GM19351 (cell line): ENCODE data around the gene ST8SIA6.
"Not testable (repeated sequence)": the region's sequence is repeated elsewhere in the genome, so short reads cannot be mapped to it uniquely, and the experiment has no call there.

Source experiments
- ATAC-seq: cut with Tn5 transposase; IDR thresholded peaks from one replicate; pipeline ENCODE4 v1.9.1; 2021; ENCODE audit warnings: mild to moderate bottlenecking, moderate library complexity; ENCODE audit not compliant: unreplicated experiment

The ST8SIA6 gene

GRCh38 chr10:17460756-17461155 is 6.4 kb upstream of the ST8SIA6 start:
- no peak for ATAC-seq

DNA sequence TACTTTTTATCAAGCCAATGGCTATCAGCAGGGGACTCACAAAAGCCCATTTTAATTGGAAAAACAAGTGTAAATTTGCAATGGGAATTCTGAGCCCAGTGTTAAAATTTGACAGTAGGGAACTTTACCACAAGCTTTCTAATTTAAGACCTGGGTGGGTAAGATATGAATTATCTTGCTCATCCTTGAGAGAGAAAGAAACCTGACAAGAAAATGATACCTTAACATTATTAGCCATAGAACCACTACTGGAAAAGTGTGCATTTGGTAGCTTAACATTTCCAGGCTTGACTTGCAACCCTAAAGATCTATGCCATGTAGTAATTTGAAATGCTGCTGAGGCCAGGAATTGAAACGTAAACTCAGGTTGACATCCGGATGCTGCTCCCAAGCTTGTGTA is 2.7 kb upstream of the ST8SIA6 start:
- no peak for ATAC-seq

DNA sequence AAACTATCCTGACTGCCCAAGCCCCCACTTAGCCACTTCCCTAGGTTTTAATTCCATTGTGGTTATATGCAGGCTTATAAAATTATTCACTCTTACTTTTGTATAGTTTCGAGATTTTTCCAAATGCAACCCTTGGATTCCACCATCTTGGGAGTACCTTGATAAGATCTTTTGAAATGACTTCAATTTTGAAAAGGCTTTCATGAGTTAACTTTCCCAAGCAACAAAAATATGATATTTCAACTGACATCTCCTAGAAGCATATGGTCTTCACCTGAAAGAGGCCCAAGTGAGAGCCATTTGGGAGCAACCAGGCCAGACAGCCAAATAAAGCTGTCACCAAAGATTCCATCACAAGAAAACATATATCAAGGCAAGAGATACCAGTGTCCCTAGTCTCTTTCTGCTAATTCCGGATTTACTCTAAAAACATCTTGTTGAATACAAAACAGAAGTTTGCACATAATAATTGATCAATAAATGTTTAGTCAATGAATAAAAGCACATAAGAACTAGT is 1.7 kb upstream of the ST8SIA6 start:
- no peak for ATAC-seq

- ATAC-seq: no peak
These were observed 673 bp upstream of the ST8SIA6 start for GRCh38 chr10:17455015-17455520.

DNA sequence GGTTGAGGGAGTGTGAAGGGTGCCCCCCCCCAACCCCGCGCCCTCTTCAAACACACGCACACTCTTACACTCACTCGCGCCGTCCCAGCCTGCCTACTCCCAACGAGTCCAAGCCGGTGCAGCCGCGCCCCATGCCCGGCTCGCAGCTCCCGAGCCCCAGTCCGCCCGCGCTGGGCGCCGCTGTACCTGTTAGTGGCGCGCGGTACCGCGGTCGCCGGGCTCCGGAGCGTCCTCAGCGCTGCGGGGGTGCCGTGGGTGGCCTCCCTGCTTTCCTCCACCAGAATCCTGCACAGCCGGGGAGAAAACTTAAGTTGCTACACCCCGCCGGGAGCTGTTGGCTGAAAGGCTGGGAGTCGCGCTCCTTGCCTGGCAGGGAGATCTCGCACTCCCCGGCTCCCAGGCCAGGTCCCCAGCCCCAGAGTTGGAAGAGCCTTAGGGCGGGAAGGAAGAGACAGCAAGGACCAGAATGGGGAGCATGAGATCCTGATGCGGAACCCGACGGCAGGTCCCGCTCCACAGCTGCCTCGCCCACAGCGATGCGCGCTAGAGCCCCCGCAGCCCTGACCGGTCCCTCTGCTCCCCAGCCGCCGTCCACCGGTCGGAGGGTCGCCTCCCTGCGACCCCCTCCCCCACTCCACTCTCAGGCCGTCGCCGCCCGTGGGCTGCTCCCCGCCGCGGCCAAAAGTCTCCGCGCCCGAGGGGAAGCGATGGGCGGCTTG is 863 bp downstream of the ST8SIA6 start:
- peak; percentile 44 for ATAC-seq

DNA sequence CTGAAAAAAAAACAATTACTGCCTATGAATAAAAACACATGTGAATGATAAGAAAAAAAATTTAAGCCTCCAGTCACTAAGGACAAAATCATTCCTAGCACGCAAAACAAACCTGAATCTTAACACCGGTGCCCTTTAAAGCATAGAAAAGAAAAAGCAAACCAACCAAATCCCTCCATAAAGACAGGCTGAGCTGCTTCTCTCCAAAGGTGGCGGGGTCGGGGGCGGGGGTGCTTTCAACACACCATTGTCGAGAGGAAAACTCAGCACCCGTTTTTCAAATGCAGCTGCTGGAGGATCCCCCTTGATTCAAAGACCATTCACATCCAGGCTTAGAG is 1.4 kb downstream of the ST8SIA6 start:
- ATAC-seq: no peak

GRCh38 chr10:17452060-17452841 is 2.1 kb downstream of the ST8SIA6 start:
- ATAC-seq: no peak

GRCh38 chr10:17450024-17450423 is 4.4 kb downstream of the ST8SIA6 start:
- ATAC-seq: no peak

DNA sequence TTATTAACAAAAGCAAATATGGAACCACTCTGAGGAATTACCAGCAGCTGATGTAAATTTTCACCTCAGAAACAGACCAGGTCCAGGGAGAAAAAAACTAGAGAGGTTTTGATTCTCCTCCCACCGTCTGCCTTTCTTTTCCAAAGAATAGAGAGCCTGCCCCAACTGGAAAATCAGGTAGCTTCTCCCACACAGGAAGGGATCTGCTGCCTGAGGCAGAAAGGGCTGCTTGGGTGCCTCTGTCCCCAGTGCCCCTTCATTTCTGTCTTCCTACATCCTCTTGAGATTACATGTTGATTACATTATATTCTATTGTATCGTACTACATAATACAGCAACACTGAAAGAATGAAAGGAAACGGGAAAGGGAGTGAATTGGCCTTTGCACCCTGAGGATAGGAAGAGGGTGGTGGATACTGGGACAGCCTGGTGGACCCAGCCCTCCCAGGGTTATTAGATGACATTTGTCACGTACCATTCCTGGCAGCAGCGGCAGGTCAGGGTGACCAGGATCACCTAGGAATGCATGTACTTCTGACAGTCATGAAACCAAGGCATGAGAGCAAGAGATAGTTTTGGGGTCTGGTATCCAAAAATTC is 8.9 kb downstream of the ST8SIA6 start:
- ATAC-seq: no peak

DNA sequence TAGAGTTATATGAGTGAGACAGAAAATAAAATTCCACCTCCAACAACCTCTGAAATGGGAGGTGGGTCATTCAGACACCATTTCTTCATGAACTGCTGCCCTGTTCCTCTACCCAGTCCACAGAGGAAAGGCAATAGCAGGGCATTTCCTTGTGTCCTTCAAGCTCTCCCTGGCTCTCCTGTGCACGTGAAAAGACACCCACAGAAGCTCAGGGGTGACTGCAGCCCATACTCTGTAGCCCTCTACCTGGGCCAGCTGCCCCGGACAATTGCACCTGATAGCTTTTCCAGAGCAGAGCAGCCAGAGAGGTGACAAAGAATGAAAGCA is 10.0 kb downstream of the ST8SIA6 start:
- ATAC-seq: no peak

GRCh38 chr10:17443707-17444387 is 10.5 kb downstream of the ST8SIA6 start:
- peak; percentile 96 for ATAC-seq

- ATAC-seq: no peak
These were observed 15.8 kb downstream of the ST8SIA6 start for GRCh38 chr10:17438583-17438982.

DNA sequence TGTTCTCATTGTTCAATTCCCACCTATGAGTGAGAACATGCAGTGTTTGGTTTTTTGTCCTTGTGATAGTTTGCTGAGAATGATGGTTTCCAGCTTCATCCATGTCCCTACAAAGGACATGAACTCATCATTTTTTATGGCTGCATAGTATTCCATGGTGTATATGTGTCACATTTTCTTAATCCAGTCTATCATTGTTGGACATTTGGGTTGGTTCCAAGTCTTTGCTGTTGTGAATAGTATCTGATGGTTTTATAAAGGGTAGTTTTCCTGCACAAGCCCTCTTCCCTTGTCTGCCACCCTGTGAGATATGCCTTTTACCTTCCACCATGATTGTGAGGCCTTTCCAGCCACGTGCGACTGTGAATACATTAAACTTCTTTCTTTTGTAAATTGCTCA is 17.8 kb downstream of the ST8SIA6 start:
- ATAC-seq: not testable (repeated sequence)

- ATAC-seq: no peak
These were observed 18.4 kb downstream of the ST8SIA6 start for GRCh38 chr10:17435953-17436352.

DNA sequence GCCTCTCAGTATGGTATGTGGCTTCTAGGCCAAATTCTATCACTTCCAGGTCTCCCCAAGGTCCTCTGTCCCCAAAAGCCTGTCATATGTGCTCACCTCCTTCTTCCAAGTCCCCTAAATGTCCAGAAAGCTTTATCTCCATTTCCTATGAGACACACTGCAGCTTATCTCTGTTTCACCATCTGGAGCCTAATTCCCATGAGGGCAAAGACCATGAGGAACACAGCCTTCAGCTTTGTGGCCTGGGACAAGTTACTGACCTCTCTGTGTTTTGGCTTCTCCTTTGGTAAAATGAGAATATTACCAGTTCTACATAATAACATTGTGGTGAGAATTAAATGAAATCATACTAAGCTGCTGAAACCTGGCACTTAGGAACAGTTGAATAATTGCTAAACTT is 19.2 kb downstream of the ST8SIA6 start:
- no peak for ATAC-seq

DNA sequence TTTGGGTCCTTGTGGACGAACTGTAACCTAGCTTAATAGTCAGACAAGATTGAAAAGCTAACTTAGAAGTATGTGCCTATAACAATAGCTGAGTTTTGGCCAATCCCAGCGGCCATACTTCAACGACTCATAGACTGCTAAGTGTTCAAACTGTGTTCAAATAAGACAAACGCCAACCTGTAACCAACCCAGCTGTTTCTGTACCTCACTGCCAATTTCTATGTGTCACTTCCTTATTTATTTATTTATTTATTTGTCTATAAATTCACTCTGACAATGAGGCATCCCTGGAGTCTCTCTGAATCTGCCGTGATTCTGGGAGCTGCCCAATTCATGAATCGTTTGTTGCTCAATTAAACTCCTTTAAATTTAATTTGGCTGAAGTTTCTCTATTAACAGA is 21.7 kb downstream of the ST8SIA6 start:
- no peak for ATAC-seq

DNA sequence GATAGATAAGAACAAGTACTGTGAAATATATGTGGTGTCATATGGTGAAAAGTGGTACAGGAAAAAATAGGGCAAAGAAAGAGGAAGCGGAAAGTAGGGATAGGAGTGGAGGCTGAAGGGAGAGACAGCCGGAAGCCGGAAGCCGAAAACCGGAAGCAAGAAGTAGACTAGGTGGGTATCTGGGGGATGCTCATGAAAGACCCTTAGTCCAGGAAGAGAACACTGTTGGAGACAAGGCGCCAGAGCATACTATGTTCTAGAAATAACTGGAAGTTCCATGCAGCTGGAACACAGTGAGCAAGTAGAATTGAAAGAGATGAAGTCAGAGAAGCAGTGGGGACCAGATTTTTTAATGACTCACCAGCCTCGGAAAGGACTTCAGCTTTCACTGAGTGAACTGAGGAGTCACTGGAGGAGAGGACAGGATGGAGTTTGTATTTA is 22.5 kb downstream of the ST8SIA6 start:
- no peak for ATAC-seq

GRCh38 chr10:17430647-17431355 is 23.6 kb downstream of the ST8SIA6 start:
- ATAC-seq: no peak

GRCh38 chr10:17429490-17429889 is 24.9 kb downstream of the ST8SIA6 start:
- no peak for ATAC-seq

DNA sequence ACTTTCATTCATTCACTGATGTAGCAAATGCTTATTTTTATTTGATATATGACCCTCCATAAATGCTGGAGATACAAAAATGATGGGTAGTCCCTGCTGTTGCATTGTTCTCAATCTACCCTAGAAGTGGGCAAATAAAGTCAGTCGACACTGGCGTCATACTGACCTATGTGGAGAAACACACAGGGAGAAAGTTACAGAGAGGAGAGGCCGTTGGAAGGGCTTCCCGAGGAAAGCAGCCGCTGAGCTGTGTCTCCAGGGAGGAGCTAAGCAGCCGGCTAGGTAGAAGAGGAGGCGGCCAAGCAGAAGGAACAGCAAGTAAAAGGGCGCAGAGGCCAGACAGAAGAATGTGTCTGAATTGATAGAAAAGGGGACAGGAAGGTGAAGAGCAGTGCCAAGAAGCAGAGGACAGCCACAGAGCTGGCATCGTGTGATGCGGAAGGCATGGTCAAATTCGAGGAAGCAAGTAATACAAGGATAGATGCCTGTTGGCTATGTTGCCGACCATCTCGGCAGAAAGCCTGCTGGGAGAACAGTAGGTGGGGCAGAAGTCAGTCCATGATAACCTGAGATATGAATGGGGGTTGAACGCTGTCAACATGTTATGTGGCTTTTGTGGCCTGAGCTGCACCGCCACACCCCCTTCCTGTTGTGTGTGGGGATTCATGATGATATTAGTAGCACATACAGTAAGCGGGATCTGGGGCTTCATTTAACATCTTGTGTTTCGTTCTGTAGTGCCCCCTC is 25.9 kb downstream of the ST8SIA6 start:
- ATAC-seq: peak; percentile 84
